Stomach smooth muscle (tissue), 2 donors: Measurements from ENCODE around the gene RCSD1.
"Not testable (repeated sequence)": the region's sequence is repeated elsewhere in the genome, so short reads cannot be mapped to it uniquely, and the experiment has no call there.

ENCODE experiments used
- H3K27ac ChIP-seq: one replicate; pipeline ENCODE4 v1.7.0; 2013; ENCODE audit warnings: mild to moderate bottlenecking, low read length, inconsistent platforms
- H3K27me3 ChIP-seq, 2 donors: one replicate each; pipeline ENCODE4 v1.7.0; 2013; ENCODE audit warnings: low read length in 2 of 2; ENCODE audit not compliant: insufficient read depth in 2 of 2, control insufficient read depth in 1 of 2
- H3K36me3 ChIP-seq, 2 donors: one replicate each; pipeline ENCODE4 v1.7.0; 2013; ENCODE audit warnings: low read length in 2 of 2; ENCODE audit not compliant: control insufficient read depth in 2 of 2, insufficient read depth in 2 of 2
- H3K4me1 ChIP-seq: one replicate; pipeline ENCODE4 v1.7.0; 2013; ENCODE audit warnings: low read length; ENCODE audit not compliant: control insufficient read depth, insufficient read depth
- H3K4me3 ChIP-seq, 2 donors: one replicate each; pipeline ENCODE4 v1.7.0; 2013; ENCODE audit warnings: low read length in 2 of 2
- H3K9ac ChIP-seq, 2 donors: one replicate each; pipeline ENCODE4 v1.7.0; 2013; ENCODE audit warnings: low read length in 2 of 2, mild to moderate bottlenecking in 1 of 2
- H3K9me3 ChIP-seq, 2 donors: one replicate each; pipeline ENCODE4 v1.7.0; 2013; ENCODE audit warnings: low read length in 2 of 2; ENCODE audit not compliant: control insufficient read depth in 2 of 2
- donor health status: healthy.
- donor health status: Pancreatic carcinoma.

RCSD1 gene

DNA sequence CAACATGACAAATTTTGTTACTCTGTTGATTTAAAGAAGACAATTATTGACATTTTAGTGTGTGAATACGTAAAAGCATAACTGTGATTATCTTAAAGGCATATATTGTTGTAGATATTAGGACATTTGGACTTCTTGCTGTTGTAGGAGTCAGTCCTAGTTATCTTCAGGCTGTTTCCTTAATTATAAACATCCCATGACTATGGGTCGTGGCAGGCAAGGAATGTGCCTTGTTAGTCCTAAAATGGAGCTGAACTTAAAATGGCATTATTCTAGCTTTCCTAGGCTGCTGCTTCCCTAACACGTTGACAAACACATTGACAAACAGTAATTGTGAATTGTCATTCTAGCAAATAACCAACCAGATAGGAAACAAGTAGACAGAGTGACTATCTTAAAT lies 87.3 kb downstream of the RCSD1 start:
- H3K27me3 ChIP-seq = no peaks in the 10 kb centered on the region
- no peaks in the 10 kb centered on the region for H3K36me3 ChIP-seq
- H3K27ac ChIP-seq = no peak overlapping the region
- no peaks in the 10 kb centered on the region for H3K9me3 ChIP-seq
- H3K9ac ChIP-seq = no peak overlapping the region
- peaks cover 15% of the 10 kb centered on the region for H3K4me1 ChIP-seq
- H3K4me3 ChIP-seq = no peak overlapping the region

DNA sequence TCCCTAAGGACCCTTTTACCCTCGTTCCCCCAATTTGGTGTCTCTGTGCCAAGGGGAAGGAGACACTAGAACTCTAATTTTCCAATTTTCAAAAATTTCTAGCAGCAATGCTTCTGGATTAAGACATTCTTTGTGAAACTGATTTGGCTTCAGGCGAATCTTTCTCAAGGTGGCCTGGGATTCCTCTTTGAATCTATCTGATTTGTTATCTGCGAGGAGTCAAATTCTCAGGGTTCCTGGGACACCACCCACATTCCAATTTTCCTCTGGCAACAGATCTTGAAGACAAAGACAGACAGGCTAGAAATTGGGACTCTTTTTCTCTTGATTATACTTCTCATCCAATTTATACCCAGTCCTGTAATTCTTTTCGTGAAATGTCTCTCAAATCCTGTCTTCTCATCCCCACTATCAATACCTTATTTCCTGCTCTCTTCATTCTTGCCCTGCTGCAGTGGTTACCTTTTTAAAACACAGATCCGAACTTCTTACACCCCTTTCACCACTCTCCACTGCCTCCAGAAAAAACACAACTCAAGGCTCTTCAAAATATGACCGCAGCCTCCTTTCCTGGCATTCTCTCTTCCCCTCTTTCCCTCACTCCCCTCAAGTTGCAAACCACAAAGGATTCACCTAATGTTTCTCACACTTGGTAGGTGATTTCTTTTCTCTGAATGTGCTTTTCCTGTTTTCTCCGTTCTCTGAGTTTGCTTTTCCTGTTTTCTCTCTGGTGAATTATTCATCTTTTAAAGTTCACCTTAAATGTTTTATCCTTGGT lies 89.1 kb downstream of the RCSD1 start:
- H3K27ac ChIP-seq = no peak overlapping the region
- no peaks in the 10 kb centered on the region for H3K36me3 ChIP-seq
- H3K4me1 ChIP-seq = peaks cover 8% of the 10 kb centered on the region
- H3K27me3 ChIP-seq = no peaks in the 10 kb centered on the region
- no peaks in the 10 kb centered on the region for H3K9me3 ChIP-seq
- no peak overlapping the region for H3K9ac ChIP-seq
- H3K4me3 ChIP-seq = no peak overlapping the region

DNA sequence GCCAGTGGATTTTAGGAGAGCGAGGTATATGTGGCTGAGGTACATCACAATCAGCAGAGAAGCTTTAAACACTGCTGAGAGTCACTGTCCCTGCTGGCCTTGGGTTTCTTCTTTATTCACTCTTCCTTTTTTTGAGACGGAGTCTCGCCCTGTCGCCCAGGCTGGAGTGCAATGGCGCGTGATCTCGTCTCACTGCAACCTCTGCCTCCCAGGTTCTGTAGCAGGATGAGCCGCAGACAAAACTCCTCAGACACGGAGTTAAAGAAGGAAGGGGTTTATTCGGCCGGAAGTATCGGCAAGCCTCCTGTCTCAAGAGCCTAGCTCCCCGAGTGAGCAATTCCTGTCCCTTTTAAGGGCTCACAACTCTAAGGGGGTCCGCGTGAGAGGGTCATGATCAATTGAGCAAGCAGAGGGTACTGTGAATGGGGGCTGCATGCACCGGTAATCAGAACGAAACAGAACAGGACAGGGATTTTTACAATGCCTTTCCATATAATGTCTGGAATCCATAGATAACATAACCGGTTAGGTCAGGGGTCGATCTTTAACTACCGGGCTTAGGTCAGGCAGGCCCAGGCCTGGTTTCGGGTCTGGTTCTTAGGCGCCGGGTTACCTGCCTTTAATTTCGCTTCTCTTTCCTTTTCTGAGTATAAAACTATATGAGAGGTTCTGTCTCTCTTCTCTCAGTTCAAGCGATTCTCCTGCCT lies 89.8 kb downstream of the RCSD1 start:
- not testable (repeated sequence) for H3K36me3 ChIP-seq, H3K9ac ChIP-seq, H3K27me3 ChIP-seq, H3K27ac ChIP-seq, H3K9me3 ChIP-seq, H3K4me3 ChIP-seq, H3K4me1 ChIP-seq

DNA sequence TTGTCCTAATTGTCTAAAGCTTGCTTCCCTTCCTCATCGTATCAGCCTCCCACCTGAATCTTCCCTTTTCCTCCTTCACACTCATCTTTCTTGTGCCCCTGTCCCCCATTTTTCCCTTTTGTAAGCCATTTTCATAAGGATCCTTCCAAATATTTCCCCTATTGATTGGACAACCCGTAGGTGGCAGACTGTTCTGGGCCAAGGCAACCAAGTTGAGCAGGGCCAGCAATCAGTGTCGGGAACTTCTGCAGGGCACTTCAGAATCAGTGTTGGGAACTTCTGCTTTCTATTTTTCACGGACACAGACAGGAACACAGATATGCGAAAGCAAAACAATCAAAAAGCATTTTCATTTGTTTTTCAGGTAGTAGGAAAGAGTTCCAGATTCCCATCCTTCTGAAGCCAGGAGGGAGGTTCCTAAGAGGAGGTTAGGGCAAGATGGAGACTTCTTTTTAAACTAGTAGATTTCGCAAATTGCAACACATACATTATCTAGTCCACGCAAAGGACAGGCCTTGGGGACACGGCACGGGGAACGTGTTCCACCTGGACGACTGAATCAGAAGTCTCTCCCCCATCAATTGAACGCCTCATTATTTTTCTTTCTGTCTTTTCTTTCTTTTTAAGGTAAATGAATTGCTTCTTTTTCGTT lies 91.1 kb downstream of the RCSD1 start:
- peak overlapping the region; percentile 73 to 85 for H3K9ac ChIP-seq
- H3K27me3 ChIP-seq = no peaks in the 10 kb centered on the region
- H3K4me1 ChIP-seq = peaks cover 8% of the 10 kb centered on the region
- H3K27ac ChIP-seq = peak overlapping the region; percentile 84
- no peaks in the 10 kb centered on the region for H3K36me3 ChIP-seq
- H3K9me3 ChIP-seq = no peaks in the 10 kb centered on the region
- peak overlapping the region; percentile 31 to 85 for H3K4me3 ChIP-seq

DNA sequence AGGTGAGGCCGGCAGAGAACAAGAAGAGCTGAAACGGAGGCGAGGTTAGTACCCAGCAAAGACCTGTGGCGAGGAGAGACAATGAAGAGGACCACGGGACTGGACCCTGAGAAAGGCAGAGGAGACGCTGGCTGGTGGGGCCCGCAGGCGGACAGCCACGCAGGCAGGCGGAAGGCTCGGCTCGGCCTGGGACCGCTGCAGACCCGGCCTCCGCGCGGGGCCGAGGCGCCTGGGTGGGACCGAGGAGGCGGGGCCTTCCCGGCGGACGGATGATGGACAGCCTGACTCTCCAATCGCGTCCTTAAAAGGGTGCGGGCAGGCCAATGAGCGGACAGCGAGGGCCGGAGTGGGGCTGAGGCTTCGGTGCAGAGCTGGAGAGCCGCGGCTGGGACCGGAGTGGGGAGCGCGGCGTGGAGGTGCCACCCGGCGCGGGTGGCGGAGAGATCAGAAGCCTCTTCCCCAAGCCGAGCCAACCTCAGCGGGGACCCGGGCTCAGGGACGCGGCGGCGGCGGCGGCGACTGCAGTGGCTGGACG lies 91.7 kb downstream of the RCSD1 start, which contains the start of gene MPZL1:
MPZL1 (plus strand) TSS at position 366 of the 535 bp plus-strand sequence. CDS start 170 bp downstream, outside the sequence.
- Histone ChIP-seq H3K9ac (peak within 1 kb of the TSS; percentile 73 to 85), H3K27me3 (no peaks in the 10 kb centered on the region), H3K4me3 (peak within 1 kb of the TSS; percentile 83 to 85), H3K27ac (peak within 1 kb of the TSS; percentile 84), H3K9me3 (no peaks in the 10 kb centered on the region), H3K36me3 (no peaks in the 10 kb centered on the region), H3K4me1 (peaks cover 9% of the 10 kb centered on the region)

DNA sequence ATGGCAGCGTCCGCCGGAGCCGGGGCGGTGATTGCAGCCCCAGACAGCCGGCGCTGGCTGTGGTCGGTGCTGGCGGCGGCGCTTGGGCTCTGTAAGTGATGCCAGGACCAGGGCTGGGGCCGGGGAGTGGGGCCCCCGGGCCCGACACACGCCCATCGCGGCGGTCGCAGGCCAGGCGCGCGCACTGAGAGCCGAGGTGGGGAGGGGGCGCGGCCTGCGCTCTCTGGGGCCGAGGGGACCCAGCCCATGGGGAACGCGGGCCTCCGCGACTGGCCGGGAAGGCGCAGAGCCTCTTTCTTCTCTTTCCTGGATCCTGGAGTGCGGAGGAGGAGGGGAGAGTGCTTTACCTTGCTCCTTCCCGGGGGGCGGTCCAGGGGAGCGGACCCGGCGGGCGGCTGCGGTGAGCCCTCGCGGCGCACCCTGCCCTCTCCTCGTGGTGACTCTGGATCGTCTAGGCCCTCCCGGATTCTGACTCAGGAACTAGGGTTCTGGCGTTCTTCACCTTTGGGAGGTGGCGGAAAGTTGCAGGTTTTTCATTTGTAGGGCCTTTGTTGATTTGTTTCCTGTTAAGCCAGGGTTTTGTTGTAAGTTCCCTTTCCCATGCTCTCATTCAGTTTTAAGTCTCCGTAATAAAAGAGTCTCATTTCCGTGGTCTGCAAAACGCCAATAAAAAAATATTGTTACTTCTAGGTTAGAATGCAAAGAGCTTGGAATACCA lies 92.3 kb downstream of the RCSD1 start:
- Histone ChIP-seq H3K9me3 (no peaks in the 10 kb centered on the region), H3K4me1 (peaks cover 10% of the 10 kb centered on the region), H3K4me3 (peak overlapping the region; percentile 83 to 85), H3K36me3 (no peaks in the 10 kb centered on the region), H3K27ac (peak overlapping the region; percentile 84), H3K27me3 (no peaks in the 10 kb centered on the region), H3K9ac (peak overlapping the region; percentile 73 to 78)

DNA sequence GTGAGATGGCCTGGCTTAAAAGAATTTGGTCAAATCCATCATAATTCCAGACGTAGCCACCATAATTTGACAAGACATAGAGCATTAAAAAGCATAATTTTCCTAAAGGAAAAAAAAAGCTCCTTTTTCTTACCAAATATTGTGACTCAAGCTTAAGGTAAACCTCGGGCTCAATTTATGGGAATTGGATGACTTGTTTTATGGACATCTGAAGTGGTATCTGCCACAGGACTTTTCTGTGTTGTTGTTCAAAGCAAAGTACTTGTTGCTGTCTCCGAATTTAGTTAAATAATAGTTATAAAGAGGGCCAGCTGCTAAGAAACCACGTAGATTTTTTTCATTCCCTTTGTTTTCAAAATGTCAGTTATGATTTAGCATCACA lies 92.8 kb downstream of the RCSD1 start:
- H3K36me3 ChIP-seq = no peaks in the 10 kb centered on the region
- H3K27ac ChIP-seq = no peak overlapping the region
- H3K9me3 ChIP-seq = no peaks in the 10 kb centered on the region
- H3K4me3 ChIP-seq = peak overlapping the region; percentile 83 to 85
- peaks cover 10% of the 10 kb centered on the region for H3K4me1 ChIP-seq
- H3K9ac ChIP-seq = peak overlapping the region in 1 of 2 donors; percentile 73
- no peaks in the 10 kb centered on the region for H3K27me3 ChIP-seq

DNA sequence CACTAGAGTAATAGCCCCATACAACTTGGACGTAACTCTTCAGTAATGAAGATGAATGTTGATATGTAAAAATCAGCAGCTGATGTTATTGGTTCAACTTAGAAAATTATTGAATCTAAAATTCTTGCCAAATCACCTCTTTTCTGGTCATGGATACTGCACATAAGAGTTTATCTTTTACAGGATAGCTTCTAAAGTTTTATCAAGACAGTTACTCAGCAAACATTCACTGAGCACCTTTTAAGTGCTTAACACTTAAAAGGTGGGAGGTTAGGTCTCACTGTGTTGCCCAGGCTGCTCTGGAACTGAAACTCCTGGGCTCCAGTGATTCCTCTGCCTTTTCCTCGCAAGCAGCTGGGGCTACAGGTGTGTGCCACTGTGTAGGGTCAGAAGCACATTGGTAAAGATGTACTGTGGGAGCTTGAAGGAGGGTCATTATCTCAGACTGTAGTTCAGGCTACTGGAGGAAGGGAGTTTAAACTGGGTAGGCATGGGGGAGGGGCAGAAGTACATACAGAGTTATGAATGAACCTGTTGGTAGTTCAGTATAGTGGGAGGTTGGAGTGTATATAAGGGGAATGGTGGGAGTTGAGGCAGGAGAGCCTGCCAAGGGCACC lies 93.8 kb downstream of the RCSD1 start:
- H3K4me3 ChIP-seq = peak overlapping the region; percentile 83 to 85

DNA sequence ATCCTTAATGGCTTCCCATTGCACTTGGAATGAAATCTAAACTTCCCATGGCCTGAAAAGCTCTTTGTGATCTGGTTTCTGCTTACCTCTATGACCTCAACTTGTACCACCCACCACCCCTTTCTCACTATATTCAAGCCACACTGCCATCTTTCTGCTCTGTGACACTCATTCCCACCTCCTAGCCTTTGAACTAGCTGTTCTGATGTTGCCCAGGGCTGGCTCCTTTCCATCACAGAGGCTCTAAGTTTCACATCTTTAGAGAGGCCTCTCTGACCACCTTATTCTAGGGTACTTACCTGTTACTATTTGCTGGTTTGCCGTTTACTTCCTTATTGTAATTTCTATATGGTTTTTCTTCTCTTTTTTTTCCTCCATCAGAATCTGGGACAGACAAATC lies 96.0 kb downstream of the RCSD1 start:
- peaks cover 7% of the 10 kb centered on the region for H3K4me1 ChIP-seq
- peaks cover 3 to 4% of the 10 kb centered on the region in 2 donors for H3K36me3 ChIP-seq
- no peak overlapping the region for H3K9ac ChIP-seq
- H3K4me3 ChIP-seq = no peak overlapping the region
- H3K27me3 ChIP-seq = no peaks in the 10 kb centered on the region
- H3K27ac ChIP-seq = no peak overlapping the region
- H3K9me3 ChIP-seq = no peaks in the 10 kb centered on the region

More for the DNA sequence above, 93.8 kb downstream of the RCSD1 start:
- Histone ChIP-seq H3K36me3 (no peaks in the 10 kb centered on the region), H3K27ac (no peak overlapping the region), H3K9ac (peak overlapping the region in 1 of 2 donors; percentile 73), H3K9me3 (no peaks in the 10 kb centered on the region), H3K4me1 (peaks cover 10% of the 10 kb centered on the region), H3K27me3 (no peaks in the 10 kb centered on the region)
